Skeletal muscle satellite cell (primary cell): ENCODE results near the gene AGBL1.

ENCODE experiments used
- H3K27me3 ChIP-seq: 2 replicates; pipeline ENCODE4 v1.7.0; 2013; ENCODE audit warnings: low read length; ENCODE audit not compliant: control insufficient read depth, insufficient read depth
- H3K36me3 ChIP-seq: 2 replicates; pipeline ENCODE4 v1.7.0; 2013; ENCODE audit warnings: mild to moderate bottlenecking, control low read depth, low read length; ENCODE audit not compliant: insufficient read depth
- H3K4me1 ChIP-seq: 2 replicates; pipeline ENCODE4 v1.7.0; 2013; ENCODE audit warnings: low read length; ENCODE audit not compliant: control insufficient read depth, insufficient read depth
- H3K4me2 ChIP-seq: 2 replicates; pipeline ENCODE4 v1.7.0; 2013; ENCODE audit warnings: mild to moderate bottlenecking, low read length
- H3K4me3 ChIP-seq: 2 replicates; pipeline ENCODE4 v1.7.0; 2013; ENCODE audit warnings: low read length
- H3K9ac ChIP-seq: 2 replicates; pipeline ENCODE4 v1.7.0; 2013; ENCODE audit warnings: mild to moderate bottlenecking, low read depth, low read length, moderate library complexity
- H3K9me3 ChIP-seq: replicated peaks from 2 replicates; pipeline ENCODE4 v1.7.0; 2013; ENCODE audit warnings: mild to moderate bottlenecking, control low read depth, low read length

The AGBL1 gene

DNA sequence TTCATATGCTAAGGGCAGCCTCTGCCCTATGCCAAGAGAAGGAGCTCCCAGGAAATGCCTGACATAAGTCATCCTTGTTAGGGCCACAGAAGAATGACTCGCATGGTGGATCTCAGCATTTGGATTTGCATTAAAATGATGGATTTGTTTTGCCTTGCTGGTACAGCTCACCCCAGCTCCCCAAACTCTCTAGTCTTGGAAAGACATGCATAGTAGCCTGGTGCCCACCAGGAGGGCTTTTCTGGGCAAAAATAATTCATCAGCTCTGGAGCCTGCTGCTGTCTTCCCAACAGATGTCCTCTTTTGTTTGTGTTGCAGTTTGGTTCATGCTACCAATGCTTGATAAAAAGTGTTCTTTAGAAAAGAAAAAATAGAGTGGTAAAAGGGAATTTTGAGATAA lies 833.0 kb downstream of the AGBL1 start:
- Histone ChIP-seq H3K4me2 (no peak overlapping the region), H3K4me3 (no peak overlapping the region), H3K9me3 (no peaks in the 10 kb centered on the region), H3K9ac (no peak overlapping the region), H3K27me3 (peaks cover 2% of the 10 kb centered on the region), H3K36me3 (no peaks in the 10 kb centered on the region), H3K4me1 (no peaks in the 10 kb centered on the region)

DNA sequence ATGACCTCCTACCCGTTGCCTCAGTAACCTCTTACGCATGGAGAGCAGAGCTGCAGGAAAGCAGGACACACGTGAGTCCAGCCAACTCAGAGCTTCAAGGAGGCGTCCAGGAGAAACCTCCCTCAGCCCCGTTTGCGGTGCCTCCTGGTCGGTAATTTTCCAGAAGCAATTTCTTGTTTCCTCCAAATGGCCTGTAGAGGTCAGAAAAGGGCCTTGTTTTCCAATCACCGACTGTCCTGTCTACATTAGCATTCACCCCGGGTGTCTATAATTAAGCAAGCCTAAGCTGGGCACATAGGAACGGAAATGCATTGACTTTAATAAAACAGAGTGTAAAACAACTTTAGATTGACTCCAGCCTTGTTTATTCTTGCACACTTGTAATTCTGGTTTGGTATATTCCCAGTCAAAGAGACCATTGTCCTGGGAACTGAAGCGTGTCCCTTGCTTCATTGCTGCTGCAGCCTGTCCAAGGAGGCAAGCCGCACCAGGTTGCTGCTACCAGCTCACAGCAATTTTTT lies 836.2 kb downstream of the AGBL1 start:
- Histone ChIP-seq H3K9me3 (no peaks in the 10 kb centered on the region), H3K9ac (no peak overlapping the region), H3K27me3 (peaks cover 2% of the 10 kb centered on the region), H3K4me3 (no peak overlapping the region), H3K36me3 (no peaks in the 10 kb centered on the region), H3K4me1 (no peaks in the 10 kb centered on the region), H3K4me2 (no peak overlapping the region)

DNA sequence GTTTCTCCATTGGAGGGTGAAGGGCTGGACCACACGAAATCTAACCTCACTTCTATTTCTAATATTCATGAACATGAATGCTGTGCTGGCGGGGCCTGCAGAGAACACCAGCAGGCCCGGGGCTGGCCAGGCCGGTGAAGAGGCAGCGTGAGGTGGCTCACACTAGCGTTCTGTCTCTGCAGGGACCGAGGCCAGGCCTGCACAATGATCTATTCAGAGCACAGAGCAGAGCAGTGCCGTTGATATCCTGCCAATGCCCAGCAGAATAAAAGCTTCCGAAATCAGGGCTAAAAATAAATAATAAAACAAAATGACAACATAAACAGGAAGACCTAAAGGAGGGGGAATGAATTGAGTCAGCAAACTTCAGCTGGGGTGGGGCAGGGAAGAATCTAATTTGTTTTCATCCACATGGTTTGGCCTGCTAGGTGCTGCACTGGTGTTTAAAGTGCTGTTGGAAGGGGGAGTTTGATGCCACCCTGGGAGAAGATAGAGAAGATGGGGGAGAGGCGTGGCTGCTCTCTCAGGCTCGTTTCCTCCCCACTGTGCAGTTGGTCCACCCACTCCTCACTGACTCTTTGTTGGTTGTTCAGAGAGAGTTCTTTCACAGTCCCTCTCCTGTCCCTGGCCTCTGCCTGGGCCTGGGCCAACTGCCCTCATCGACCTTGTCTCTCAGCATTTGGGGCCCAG lies 837.1 kb downstream of the AGBL1 start:
- H3K4me2 ChIP-seq: no peak overlapping the region
- H3K36me3 ChIP-seq: no peaks in the 10 kb centered on the region
- peaks cover 2% of the 10 kb centered on the region for H3K27me3 ChIP-seq
- no peak overlapping the region for H3K4me3 ChIP-seq
- no peaks in the 10 kb centered on the region for H3K4me1 ChIP-seq
- H3K9ac ChIP-seq: no peak overlapping the region
- no peaks in the 10 kb centered on the region for H3K9me3 ChIP-seq

DNA sequence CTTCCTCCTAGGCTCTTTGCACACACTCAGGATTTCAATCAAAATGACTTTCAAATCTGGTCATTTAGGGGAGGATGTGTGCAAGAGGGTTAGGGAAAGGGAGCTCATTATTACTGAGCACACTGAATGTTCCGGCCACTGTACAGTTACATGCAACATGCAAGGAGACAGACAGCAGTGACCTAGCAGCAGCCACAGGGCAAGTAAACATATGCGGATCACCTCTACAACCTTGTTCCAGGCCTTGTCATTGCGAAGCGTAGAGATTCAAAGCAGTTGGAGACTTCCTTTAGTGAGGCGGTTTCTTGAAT lies 837.6 kb downstream of the AGBL1 start:
- no peaks in the 10 kb centered on the region for H3K9me3 ChIP-seq
- no peak overlapping the region for H3K9ac ChIP-seq
- H3K4me3 ChIP-seq: no peak overlapping the region
- no peaks in the 10 kb centered on the region for H3K4me1 ChIP-seq
- no peaks in the 10 kb centered on the region for H3K36me3 ChIP-seq
- H3K27me3 ChIP-seq: peaks cover 2% of the 10 kb centered on the region
- H3K4me2 ChIP-seq: no peak overlapping the region

DNA sequence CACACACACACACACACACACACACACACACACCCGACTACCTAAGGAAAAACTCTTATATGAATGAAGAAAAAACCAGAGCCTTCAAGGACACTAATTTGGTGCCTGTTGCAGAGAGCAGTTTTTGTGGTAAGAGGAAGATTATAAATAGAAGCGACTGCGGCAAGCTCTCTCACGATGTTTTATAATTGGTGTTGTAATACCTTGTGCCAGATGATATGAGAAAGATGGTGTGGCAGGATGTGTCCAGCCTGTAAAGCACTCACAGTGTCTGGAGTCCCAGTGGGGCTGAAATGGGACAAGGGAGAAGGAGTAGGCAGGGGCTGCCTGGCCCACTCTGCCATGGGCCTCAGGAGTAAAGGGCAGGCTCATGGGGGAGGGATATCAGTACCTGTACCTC lies 839.9 kb downstream of the AGBL1 start:
- H3K9ac ChIP-seq: no peak overlapping the region
- H3K36me3 ChIP-seq: no peaks in the 10 kb centered on the region

DNA sequence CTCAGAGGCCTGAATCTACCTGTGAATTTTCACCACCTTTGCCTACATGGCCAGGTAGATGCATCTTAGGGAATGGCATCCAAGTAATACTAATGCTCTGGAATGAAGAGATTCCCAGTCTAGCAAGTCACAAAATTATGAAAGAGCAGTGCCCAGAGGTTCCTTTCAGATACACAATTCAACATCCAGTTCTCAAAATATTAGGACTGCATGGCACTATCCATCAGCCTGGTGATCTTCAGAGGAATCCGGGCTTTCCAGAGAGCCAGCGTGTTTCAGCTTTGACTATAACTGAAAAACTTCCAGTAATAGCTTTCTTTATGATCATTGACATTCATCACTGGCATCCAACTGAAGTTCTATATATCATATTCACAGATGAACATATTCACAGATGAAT lies 849.8 kb downstream of the AGBL1 start:
- no peaks in the 10 kb centered on the region for H3K36me3 ChIP-seq
- no peak overlapping the region for H3K4me2 ChIP-seq
- H3K4me1 ChIP-seq: no peaks in the 10 kb centered on the region
- no peak overlapping the region for H3K9ac ChIP-seq
- H3K9me3 ChIP-seq: no peaks in the 10 kb centered on the region
- peaks cover 5% of the 10 kb centered on the region for H3K27me3 ChIP-seq
- H3K4me3 ChIP-seq: no peak overlapping the region

More for the DNA sequence above, 839.9 kb downstream of the AGBL1 start:
- H3K27me3 ChIP-seq: no peaks in the 10 kb centered on the region
- no peak overlapping the region for H3K4me2 ChIP-seq
- no peaks in the 10 kb centered on the region for H3K9me3 ChIP-seq
- H3K4me1 ChIP-seq: no peaks in the 10 kb centered on the region
- H3K4me3 ChIP-seq: no peak overlapping the region

DNA sequence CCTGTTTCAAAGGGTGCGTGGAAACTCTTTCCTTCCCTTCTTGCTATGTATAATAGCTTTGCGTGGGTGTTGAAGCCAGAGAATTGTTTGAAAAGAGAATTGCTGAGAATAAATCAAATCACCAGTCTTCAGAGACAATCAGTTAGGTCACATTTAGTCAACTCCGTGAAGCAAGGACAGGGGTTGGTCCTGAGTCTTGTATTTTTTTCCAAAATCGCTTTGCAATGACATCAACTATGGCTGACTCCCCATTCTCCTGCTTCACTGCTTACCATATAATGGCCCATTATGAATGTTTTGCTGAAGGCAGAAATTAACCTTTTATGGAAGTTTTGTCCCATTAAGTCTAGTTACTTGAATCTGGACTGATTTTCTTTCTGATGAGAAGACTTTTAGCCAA lies 852.8 kb downstream of the AGBL1 start:
- no peaks in the 10 kb centered on the region for H3K36me3 ChIP-seq
- H3K4me2 ChIP-seq: no peak overlapping the region
- H3K4me3 ChIP-seq: no peak overlapping the region
- no peak overlapping the region for H3K9ac ChIP-seq
- peaks cover 5% of the 10 kb centered on the region for H3K27me3 ChIP-seq
- H3K4me1 ChIP-seq: no peaks in the 10 kb centered on the region
- no peaks in the 10 kb centered on the region for H3K9me3 ChIP-seq

DNA sequence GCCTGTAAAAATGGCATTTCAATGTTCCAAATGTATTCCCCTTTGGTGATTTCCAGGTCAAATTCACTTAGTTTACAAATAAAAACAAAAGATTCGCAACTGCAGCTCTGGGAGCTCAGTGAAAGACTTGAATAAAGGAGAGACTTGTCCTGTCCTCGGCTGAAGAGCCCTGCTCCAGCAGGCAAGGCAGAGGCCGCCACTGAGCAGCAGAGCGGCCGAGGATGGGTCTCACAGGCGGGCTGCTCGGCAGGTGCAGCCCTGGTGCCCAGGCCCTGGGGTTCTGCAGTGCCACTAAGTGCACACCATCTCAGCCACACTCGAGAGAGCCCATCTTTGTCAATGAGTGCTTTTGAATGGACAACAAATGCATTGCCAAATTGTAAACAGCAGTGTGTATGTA lies 856.2 kb downstream of the AGBL1 start:
- H3K4me1 ChIP-seq: no peaks in the 10 kb centered on the region
- H3K4me3 ChIP-seq: no peak overlapping the region
- no peak overlapping the region for H3K4me2 ChIP-seq
- H3K9me3 ChIP-seq: no peaks in the 10 kb centered on the region
- H3K9ac ChIP-seq: no peak overlapping the region
- no peaks in the 10 kb centered on the region for H3K27me3 ChIP-seq
- H3K36me3 ChIP-seq: no peaks in the 10 kb centered on the region

DNA sequence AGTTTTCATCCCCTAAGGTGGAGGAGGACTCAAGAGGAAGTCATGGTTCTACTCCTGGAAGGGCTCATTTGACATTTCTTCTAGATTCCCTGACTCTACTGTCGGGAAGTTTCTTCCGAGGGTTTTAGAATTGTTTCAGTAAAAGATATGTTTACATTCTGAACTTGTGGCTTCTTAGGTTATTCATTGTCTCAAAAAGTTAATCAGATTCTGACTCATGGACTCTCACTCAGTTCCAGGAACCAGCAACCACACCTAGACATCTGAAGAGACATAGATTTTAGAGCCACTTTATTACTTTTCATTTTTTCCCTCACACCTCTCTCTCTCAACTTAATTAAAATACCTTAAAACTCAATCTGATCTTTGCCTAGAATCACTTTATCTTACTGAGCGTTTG lies 862.6 kb downstream of the AGBL1 start:
- H3K36me3 ChIP-seq: no peaks in the 10 kb centered on the region
- H3K4me3 ChIP-seq: no peak overlapping the region
- H3K4me1 ChIP-seq: no peaks in the 10 kb centered on the region
- no peak overlapping the region for H3K9ac ChIP-seq
- H3K4me2 ChIP-seq: no peak overlapping the region
- no peaks in the 10 kb centered on the region for H3K9me3 ChIP-seq
- no peaks in the 10 kb centered on the region for H3K27me3 ChIP-seq

DNA sequence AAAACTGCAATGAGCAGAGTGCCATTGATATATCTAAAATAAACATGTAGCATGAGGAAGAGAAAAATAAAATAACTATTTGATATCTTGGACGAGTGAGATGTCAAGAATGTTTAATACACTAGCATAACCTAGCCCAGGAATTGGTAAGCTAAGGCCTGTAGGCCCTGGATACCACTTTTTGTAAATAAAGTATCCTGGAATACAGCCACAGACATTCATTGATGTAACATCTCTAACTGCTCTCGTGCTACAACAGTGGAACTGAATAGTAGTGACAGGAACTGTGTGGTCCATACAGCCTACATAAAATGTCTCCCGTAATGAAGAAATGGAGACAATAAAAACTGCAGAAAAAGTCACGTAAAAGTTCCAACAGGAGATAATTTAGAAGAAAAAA lies 869.0 kb downstream of the AGBL1 start:
- no peaks in the 10 kb centered on the region for H3K27me3 ChIP-seq
- H3K9ac ChIP-seq: no peak overlapping the region
- H3K9me3 ChIP-seq: no peaks in the 10 kb centered on the region
- H3K36me3 ChIP-seq: no peaks in the 10 kb centered on the region
- no peak overlapping the region for H3K4me3 ChIP-seq
- H3K4me1 ChIP-seq: no peaks in the 10 kb centered on the region
- H3K4me2 ChIP-seq: no peak overlapping the region

DNA sequence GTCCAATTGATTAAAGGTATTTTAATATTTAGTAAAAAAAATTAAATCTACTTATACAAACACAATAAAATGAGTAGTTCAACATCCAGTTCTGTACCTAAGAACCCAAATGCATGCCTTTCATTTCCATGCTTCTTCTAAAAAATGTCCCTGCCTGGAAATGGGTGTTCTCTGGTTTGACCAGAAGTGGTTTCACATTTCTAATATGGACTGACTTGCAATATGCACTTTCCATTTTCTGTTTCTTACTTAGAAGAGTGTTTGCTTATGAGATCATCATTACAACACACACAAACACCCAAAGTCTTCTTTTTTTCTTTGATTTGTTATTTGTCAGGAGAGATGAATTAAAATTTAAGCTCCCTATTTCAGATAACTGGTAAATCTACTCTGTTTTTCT lies 879.6 kb downstream of the AGBL1 start:
- Histone ChIP-seq H3K27me3 (no peaks in the 10 kb centered on the region), H3K4me3 (no peak overlapping the region), H3K9ac (no peak overlapping the region), H3K4me2 (no peak overlapping the region), H3K9me3 (no peaks in the 10 kb centered on the region), H3K36me3 (no peaks in the 10 kb centered on the region), H3K4me1 (no peaks in the 10 kb centered on the region)

DNA sequence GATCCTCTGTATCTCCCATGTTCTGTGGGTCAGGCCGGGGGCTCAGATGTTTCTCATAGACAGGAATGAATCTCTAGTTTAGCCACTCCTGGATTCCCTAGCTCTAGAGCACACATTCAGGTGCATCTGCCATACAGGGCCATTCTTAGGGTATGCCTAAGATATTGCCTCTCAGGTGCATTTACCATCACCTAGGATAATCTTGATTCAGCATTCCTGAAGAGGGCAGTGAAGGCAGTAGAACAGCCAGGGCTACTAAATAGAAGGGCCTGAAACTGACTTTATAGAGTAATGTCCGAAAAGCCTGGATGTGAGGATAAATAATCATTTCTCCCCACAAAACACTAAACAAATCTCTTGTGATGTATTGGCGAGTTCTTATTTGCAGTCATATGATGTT lies 882.0 kb downstream of the AGBL1 start:
- no peak overlapping the region for H3K4me2 ChIP-seq
- no peaks in the 10 kb centered on the region for H3K36me3 ChIP-seq
- H3K4me3 ChIP-seq: no peak overlapping the region
- no peak overlapping the region for H3K9ac ChIP-seq
- H3K4me1 ChIP-seq: no peaks in the 10 kb centered on the region
- no peaks in the 10 kb centered on the region for H3K27me3 ChIP-seq
- no peaks in the 10 kb centered on the region for H3K9me3 ChIP-seq
